HG03280 (cell line): ENCODE results near the gene TAX1BP3.

Experiments used
- ATAC-seq: cut with Tn5 transposase; IDR thresholded peaks from one replicate; pipeline ENCODE4 v1.9.1; 2021; ENCODE audit warnings: mild to moderate bottlenecking, moderate library complexity; ENCODE audit not compliant: unreplicated experiment

Gene TAX1BP3

DNA sequence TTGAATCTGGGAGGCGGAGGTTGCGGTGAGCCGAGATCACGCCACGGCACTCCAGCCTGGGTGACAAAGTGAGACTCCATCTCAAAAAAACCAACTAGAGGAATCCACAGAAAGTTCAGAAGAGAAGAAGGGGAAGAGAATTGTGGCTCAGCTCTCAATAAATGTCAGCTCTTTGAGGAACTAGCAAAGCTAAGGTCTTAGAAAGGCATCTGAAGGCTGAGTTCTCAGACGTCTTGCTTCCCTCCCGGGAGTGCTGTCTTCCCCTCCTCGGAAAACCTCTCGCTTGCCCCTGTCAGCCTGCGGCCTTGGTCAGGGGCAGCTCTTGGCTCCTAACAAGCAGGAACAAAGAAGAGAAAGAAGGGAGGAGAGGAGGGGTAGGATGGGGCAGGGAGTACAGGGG, 37.6 kb downstream of the TAX1BP3 start:
- ATAC-seq = no peak

DNA sequence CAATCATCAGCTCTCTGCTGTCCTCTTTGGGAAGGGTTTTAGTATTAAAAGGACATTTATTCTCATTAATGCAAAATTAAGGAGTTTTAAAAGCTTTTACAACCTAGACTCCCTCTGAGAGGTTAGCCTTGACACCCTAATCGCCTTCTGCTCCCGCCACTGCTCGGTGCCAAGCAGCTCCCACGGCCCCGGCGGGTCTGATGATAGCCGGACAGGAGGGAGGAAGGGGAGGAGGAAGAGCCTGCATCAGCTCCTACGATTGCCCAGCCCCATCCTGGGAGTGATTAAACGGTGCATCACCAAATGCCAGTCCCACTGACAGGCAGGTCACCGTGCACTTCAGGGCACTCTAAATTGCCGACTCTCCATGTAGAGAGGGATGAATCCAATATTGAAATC, 40.6 kb downstream of the TAX1BP3 start:
- ATAC-seq = no peak

- ATAC-seq = no peak
Measured at GRCh38 chr17:3626831-3627768, 41.3 kb downstream of the TAX1BP3 start.

- ATAC-seq = no peak
Measured at GRCh38 chr17:3622977-3623594, 45.3 kb downstream of the TAX1BP3 start.

DNA sequence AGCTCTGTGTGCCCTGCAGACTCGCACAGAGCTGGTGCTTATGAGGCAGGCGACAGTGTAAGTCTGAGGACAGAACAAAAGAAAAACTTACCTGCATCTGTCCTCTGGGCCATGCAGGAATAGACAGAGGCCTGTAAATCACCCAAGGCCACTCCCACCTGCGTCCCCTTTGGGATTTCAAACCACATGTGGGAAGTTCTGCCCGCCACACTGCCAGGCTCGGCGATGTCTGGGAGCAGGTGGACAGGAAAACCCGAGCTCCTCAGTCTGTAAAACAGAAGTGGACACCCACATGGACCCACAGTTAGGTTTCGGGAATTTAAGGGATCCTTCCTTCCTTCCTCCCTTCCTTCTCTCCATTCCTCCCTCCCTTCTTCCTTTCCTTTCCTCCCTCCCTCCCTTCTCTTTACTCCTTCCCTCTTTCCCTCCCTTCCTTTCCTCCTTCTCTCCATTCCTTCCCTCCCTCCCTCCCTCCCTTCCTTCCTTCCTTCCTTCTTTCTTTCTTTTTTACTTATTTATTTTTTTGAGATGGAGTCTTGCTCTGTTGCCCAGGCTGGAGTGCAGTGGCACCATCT, 47.1 kb downstream of the TAX1BP3 start:
- no peak for ATAC-seq

GRCh38 chr17:3615160-3615870, 53.1 kb downstream of the TAX1BP3 start:
- no peak for ATAC-seq

DNA sequence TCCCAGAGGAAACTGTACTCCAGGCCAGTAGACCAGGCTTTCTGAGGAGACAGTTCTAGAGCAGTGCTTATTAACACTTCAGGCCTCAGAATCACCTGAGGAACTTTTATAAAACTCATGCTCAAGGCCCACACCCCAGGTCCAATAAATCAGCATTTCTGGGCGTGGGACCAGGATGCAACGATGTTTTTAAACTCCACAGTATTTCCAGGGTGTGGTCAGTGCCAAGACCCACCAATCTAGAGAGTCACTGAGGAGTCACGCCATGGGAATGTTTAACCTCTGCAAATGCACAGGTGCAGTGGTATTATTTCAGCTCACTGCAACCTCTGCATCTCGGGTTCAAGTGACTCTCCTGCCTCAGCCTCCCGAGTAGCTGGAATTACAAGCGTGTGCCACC, 55.3 kb downstream of the TAX1BP3 start:
- ATAC-seq = no peak
